NCI-H2081 (cell line): ENCODE data around the gene YPEL5.
"Not testable (repeated sequence)": the region's sequence is repeated elsewhere in the genome, so short reads cannot be mapped to it uniquely, and the experiment has no call there.

Source experiments
- DNase-seq, 2 experiments: peaks; one replicate each; lab custom pipeline; 2025; lab: John Stamatoyannopoulos, UW

YPEL5 gene

DNA sequence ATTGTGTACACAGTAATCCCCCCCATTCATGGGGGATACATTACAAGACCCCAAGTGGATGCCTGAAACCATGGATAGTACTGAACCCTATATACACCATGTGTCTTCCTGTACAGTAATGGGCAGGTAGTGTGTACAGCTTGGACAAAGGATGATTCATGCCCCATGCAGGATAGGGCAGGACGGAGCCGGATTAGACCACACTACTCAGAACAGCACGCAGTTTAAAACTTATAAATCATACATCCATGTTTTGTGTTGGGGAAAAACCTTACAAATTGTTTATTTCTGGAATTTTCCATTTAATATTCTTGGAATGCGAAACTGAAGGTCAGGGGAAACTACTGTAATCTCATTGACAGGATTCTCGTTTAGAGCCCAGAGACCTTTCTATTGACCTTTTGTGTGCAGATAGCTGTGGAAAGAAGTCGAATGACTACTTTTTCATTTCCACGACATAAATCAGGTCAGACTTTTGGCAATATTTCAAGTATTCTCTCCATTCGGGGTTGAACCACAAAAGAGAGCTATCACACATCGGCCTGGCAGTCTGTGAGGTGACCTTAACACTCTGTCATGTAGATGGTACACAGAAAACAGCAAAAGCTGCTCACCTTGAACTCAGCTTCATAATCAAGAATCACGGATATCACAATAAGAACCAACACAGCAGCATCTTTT, 9.9 kb upstream of the YPEL5 start:
- DNase-seq = no peak

- DNase-seq = no peak
These were observed 7.5 kb upstream of the YPEL5 start for GRCh38 chr2:30139131-30139870.

DNA sequence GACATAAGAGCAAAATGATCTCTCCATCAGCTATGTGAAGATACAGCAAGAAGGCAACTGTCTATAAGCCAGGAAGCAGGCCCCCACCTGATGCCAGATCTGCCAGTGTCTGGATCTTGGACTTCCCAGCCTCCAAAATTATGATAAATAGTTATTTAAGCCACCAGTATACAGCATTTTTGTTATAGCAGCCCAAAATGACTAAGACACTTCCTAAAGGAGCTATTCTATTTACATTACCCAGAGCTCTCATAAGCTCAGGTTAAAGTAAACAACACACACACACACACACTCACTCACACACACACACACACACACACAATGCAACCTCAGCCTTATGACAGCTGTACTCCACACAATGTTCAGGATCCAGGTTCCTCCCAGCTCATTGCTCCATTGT, 5.7 kb upstream of the YPEL5 start:
- no peak for DNase-seq

GRCh38 chr2:30144260-30144659, 2.5 kb upstream of the YPEL5 start:
- DNase-seq = no peak

DNA sequence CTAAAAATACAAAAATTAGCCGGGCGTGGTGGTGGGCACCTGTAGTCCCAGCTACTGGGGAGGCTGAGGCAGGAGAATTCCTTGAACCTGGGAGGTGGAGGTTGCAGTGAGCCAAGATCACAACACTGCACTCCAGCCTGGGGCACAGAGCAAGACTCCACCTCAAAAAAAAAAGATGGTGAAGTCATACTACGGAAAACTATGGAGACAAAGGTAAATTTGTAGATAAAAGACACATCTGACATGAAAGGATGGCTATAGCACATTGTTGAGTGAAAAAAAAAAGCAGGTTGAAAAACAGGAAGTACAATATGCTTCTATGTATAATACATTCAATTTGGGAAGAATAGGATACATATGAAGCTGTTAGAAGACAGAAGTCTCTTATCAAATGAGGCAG, 1.9 kb upstream of the YPEL5 start:
- DNase-seq = not testable (repeated sequence)

GRCh38 chr2:30145826-30146336, 926 bp upstream of the YPEL5 start:
- DNase-seq = no peak

GRCh38 chr2:30147196-30147714, 448 bp downstream of the YPEL5 start:
- DNase-seq = peak in 1 of 2 experiments; percentile 33

GRCh38 chr2:30147715-30148610, 1.2 kb downstream of the YPEL5 start:
- DNase-seq = peak; percentile 44 to 70

DNA sequence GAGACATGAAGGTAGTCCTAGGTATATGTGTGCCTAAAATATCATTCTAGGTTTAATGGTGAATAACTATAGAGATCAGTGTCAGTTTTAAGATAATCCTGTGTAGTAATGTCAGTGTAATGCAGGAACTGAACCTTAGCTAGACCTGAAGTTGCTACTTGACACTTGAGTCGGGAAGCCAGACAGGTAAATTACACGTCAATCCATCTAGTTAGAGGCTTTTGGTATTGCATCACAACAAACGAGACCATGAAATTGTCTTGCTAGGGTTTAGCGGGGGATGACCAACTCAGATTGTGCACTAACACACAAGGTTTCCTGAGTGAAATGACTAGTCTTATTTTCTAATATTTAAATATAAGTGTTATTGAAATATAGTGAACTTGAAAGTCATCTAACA, 2.0 kb downstream of the YPEL5 start:
- DNase-seq = no peak

DNA sequence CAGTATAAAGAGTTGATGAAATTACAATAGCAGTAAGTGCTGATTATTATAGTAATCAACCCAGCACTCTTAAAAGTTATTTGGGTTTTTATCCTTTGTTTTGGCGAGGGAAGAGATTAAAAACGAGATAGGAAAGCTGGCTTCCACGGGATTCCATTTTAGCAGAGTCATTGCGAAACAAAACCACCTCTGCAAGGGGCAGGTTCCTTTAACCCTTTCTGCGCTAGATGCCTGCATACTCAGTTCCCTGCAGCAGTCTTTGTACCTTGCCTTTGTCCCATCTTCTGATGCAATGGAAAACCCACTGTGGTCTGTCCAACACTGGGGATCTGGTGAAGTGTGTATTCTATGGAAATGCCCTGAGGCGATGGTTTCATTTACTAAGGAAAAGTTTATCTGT, 2.7 kb downstream of the YPEL5 start:
- DNase-seq = no peak

DNA sequence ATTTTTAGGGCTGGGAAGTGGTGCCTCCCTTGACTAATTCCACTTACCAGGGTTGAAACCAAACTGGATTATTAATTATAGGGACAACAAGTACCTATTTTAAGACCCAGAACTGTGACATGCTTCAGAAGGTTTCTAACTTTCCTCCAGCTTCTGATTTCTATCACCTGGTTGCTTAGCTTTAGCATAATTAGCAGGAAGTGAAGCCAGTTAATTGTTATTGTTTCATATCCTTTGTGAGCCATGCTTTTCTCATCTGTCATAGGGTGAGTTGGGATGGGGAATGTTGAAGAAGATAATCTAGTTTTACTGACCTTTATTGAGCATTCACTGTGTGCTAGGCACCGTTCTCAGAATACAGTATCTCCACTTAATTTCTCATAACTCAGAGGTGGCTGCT, 3.2 kb downstream of the YPEL5 start:
- no peak for DNase-seq

- DNase-seq = no peak
These were observed 4.0 kb downstream of the YPEL5 start for GRCh38 chr2:30150786-30151185.

- DNase-seq = no peak
These were observed 5.6 kb downstream of the YPEL5 start for GRCh38 chr2:30152385-30152784.

DNA sequence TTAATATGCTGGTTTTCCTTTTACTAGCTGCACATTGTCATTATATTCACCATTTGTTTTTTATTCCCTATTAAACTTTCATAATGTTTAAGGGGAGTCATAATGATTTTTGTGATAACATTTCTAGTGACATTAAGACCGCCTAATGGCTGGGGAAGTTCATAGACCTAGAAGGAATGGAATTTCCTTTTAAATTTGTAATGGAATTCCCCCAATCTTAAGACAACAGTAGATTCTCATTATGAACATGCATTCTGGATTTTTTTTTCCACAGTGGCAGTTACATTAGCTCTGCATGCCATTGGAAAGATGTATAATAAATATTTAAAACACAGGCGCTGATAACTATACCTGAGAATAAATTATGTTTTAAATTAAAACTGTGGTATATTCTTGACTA, 8.4 kb downstream of the YPEL5 start:
- DNase-seq = no peak

- no peak for DNase-seq
These were observed 9.3 kb downstream of the YPEL5 start for GRCh38 chr2:30155889-30156658.

GRCh38 chr2:30157616-30158015, 10.8 kb downstream of the YPEL5 start:
- no peak for DNase-seq

GRCh38 chr2:30159766-30160165, 13.0 kb downstream of the YPEL5 start:
- DNase-seq = no peak

GRCh38 chr2:30161929-30162706, 15.3 kb downstream of the YPEL5 start:
- no peak for DNase-seq

- DNase-seq = no peak
These were observed 16.0 kb downstream of the YPEL5 start for GRCh38 chr2:30162806-30163205.

DNA sequence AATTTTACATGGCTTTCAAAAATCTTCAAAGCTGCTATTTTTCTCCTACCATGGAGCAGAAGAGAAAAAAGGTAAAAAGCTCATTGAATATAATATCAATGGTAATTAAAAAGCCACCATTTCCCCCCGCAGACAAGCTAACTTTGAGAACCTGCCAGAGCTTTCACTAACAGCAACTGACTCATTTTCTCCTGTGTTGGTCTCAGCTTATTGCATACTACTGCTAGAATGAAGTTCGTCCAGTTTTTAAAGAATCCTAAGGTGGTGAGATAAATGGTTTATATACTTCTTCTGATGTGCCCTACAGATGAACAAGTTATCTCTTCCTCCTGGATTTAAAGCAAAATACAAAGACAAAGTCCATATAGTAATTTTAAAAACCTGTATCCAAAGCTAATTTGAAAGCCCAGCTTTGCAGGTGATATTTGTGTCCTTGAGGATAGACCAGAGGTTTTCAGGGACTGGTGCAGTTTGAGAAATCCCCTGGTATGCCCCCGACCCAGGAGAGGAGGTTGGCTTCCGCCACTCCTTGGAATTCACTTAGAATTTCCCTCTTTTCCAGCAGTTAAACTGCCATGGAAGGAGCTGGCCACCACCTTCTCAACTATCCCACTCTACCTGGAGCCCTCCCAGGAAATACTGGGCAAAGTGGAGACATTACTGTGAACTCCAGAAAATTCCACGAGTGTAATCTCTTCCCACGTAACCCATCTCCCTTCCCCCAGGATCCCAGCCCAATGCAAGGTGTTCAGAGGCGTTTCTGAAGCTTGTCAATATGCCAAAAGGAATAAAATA, 17.5 kb downstream of the YPEL5 start:
- no peak for DNase-seq
